Fibroblast of lung (primary cell): ENCODE data around the gene ARHGAP12.

Source experiments
- CTCF ChIP-seq, 2 donors: IDR thresholded peaks in 1 of 2; conservative IDR thresholded peaks in 1 of 2; 1 replicate in 1 of 2; 2 replicates in 1 of 2; pipeline ENCODE4 v1.5.1; 2011 to 2012; ENCODE audit warnings: low read length in 2 of 2, control low read depth in 1 of 2, inconsistent platforms in 1 of 2, low read depth in 1 of 2, mild to moderate bottlenecking in 1 of 2
- EZH2 ChIP-seq: IDR thresholded peaks from 2 replicates; pipeline ENCODE4 v1.5.1; 2012; ENCODE audit warnings: low read length, control low read depth, mild to moderate bottlenecking; ENCODE audit errors: missing control alignments

GRCh38 chr10:31897506-31897905, 31.1 kb downstream of the ARHGAP12 start:
- no peak for TF ChIP-seq CTCF (conservative IDR thresholded peaks at IDR 0.05 in 1 of 2, IDR thresholded peaks at IDR 0.05 in 1 of 2; ENCODE audit: low read depth in 1 of 2, low read length in 2 of 2)
- no peak for TF ChIP-seq EZH2
